Activated CD4-positive, CD25-positive, alpha-beta regulatory T cell treated with anti-CD3 and anti-CD28 coated beads, Interleukin-2, amount 50 U/mL, for 72 hours (primary cell): ENCODE measurements around the gene ZNF236.

Experiments
- DNase-seq: peaks from one replicate; pipeline ENCODE4 v3.0.0; 2021

ZNF236 gene

DNA sequence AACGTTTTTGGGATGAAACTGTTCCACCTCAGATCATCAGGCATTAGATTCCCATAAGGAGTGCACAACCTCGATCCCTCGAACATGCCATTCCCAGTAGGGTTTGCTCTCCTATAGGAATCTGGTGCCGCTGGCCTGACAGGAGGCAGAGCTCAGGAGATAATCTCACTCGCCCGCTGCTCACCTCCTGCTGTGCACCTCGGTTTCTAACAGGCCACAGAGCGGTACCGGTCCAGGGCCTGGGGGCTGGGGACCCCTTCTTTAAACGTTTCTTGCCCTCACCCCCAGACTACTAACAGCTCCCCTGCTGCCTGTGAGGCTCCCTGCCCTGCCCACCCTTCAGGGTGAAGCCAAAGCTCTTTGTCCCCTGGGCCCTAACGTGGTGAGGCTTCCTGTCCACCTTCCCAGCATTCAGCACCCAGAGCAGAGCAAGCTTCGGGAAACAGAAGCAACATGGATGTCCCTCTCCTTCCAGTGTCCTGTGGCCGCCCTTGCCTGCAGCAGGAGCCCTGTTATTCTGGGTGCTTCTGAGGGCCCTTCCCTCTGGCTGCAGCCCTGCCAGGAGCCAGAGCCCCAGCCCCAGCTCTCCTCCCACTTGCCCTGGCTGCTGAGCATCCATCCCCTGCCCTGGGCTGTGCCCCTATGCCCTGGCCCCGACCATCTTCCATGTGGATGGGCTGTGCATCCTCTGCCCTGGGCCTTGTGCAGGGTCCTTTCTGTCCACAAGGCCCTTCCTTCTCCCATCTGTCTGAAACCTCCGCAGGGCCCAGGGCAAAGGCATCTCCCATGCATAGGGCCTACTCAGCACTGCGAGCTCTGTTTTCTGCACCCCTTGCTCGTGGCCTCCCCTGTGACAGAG lies 170.1 kb downstream of the ZNF236 start:
- no peak for DNase-seq

DNA sequence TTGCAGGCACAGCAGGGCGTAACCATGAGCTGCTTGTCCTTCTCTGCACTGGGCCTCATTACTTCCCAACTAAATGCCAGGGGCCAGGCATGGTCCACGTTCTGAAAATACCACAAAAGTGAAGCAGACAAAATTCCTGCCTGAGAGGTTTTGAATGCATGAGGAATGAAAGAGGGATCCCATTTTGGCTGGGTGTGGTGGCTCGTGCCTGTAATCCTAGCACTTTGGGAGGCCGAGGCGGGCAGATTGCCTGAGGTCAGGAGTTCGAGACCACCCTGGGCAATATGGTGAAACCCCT lies 170.7 kb downstream of the ZNF236 start:
- no peak for DNase-seq

DNA sequence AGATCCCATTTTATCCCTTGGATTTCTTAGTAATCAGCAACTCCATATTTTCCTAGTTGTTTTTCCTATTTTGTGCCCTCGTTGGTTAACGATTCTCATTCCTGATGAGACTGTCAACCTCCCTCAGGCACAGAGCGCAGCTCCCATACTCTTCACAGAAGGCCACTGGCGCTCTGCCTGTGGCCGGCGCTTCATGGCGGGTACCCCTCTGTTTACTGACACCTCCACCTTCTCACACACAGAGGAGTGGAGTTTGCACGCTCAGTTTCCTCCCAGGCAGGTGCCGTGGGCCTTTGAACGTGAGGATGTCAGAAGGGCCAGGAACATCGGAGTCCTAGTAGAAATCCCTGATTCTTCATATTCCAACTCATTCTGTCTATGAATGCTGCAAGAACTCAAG lies 171.2 kb downstream of the ZNF236 start:
- no peak for DNase-seq

DNA sequence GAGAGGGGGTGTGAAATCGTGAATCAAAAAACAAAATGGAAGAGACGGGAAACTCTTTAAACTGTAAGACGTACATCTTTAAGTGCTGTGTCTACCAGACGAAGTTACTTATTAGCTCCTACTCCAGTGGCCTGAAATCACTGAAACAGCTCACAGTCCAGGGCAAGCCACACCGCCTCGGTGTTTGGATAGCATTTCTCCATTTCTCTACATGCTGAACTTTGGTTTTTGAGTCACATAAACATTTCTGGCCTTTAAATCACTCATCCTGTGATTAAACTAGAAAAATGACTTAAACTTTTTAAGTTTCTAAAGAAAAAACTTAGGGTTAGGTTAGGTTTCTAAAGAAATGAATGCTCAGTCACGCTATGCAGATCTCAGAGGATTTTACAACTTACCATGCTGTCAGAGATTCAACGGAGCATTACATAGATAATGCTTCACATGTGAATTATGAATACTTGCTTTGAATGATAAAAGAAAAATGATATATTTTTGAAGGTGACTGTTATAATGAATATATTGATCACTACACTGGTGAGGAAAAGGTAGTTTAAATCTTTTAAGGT lies 171.8 kb downstream of the ZNF236 start:
- DNase-seq = no peak

DNA sequence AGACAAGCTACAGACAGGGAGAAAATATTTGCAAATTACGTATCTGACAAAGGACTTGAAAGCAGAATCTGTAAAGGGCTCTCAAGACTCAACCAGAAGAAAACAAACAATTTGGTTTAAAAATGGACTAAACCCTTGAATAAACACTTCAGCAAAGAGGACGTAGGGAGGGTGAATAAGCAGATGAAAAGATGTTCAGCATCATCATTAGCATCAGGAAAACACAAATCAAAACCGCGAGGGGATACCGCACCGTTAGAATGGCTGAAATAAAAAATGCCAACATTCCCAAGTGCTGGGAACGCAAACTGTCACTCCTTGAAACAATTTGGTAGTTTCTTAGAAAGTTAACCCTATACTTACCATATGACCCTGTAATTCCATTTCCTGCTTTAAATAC lies 173.5 kb downstream of the ZNF236 start:
- no peak for DNase-seq

DNA sequence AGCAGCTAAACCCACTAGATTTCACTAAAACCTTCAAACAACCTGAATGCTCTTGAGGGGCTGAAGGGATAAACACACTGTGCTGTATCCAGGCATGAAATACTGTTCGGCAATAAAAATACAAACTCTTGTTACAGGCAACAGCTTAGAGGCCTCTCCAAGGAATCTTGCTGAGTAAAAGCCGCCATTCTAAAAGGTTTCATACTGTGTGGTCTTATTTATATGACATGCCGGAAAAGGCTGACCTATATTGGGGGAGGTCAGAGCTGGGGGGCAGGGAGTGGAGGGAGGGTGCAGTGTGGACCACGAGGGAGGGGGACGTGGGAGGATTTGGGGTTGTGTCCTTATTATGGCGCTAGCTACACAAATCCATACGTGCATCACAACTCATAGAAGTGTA lies 174.1 kb downstream of the ZNF236 start:
- DNase-seq = no peak

DNA sequence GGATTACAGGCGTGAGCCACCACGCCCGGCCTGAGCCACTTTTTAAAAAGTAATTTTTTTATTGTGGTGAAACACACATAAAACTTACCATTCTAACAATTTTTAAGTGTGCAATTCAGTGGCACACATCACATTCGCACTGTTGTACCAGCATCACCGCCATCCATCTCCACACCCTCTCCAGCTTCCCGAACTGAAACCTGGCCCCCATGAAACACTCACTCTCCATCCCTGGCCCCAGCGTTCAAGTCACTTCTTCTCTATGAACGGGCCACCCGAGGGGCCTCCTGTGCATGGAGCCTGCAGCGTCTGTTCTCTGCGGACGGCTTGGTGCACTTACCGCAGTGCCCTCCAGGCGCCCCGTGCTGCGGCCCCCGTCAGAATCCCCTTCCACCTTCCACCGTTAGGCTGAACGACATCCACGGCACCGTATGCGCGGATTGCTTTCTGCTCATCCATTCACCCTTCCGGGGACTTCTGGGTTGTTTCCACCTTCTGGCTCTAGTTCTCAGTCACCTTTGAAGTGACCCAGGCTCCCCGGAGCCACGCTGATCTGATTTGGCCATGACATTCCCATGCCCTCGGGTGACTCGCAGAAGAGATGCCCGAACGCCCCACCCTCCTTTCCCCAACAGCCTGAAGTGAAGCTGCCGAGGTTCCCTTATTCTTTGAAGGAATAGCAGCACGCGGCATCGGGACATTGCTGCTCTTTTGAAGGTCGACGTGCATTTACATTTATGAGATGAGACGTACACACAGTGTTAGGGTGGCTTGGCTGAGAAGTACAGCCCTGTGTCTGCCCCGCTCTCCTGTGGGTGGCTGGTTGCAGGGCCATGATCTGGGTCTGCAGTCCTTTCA lies 175.8 kb downstream of the ZNF236 start:
- DNase-seq = no peak

DNA sequence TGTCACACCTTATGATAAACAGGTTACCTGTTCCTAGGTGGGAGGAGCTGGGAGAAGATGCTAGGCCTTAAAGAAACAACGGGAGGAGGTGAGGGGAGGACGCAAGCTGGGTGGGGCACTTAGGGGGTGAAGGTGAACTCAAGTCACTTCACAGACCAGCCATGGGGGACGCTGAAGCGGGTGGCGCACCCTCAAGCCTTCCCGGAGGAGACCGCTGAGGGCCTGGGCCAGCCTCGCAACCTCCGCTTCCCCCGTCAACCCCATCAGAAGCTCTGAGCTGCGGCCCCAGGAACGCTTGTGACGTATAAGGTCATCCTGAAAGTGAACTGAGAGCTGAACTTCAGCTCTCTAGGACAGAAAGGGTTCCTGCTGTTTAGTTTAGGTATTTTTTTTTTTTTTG lies 176.7 kb downstream of the ZNF236 start:
- DNase-seq = no peak

DNA sequence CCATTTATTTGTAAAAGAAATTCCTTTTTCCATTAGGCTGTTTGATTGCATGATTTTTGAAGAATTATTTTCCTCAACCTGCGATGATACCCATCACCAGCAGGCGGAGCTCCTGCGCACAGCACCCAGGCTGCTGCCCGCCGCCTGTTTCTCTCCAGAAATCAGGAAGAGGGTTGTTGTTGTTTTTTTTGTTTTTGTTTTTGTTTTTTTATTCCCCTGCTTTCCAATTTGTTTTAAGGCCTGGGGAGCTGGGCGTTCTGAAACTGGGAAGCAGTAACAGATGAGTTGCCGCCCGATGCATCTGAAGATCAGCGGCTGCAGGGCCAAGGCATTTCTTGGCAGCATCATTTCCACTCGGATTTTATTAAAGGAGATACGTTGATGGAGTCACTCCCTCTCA lies 178.2 kb downstream of the ZNF236 start:
- peak; percentile 46 for DNase-seq

DNA sequence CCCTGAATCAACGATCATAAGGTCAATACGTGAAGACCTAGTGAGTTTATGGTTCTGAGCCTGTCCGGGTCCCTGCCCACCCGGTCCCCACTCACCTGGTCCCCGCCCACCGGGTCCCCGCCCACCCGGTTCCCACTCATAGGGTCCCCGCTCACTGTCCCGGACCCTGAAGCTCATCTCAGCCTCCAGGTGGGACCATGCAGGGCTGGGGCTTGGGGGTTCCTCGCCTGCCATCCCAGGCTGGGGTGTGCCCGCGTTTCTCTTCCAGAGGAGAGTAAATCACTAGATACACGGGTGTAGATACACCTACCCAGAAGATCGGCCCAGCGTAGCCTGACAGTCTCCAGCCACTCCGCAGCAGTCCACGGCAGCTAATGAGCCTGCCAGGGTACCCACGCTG lies 178.7 kb downstream of the ZNF236 start:
- no peak for DNase-seq

DNA sequence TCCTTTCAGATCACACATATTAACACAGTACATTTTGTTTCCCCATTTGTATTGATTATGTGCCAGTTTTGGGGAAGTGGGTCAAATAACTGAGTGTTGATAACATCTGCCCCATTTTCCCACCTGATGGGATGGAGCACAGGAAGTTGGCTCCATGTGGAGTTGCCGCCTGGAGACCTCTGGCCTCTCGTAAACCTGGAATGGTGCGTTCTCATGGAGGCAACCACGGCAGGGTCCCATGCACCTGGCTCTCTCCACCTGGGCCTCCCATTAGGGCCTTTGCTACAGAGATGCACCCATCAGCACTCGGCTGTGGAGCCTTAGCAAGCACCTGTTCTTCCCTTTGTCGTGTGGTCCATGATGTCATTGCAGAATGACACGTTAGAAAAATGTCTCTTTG lies 179.6 kb downstream of the ZNF236 start:
- DNase-seq = no peak

DNA sequence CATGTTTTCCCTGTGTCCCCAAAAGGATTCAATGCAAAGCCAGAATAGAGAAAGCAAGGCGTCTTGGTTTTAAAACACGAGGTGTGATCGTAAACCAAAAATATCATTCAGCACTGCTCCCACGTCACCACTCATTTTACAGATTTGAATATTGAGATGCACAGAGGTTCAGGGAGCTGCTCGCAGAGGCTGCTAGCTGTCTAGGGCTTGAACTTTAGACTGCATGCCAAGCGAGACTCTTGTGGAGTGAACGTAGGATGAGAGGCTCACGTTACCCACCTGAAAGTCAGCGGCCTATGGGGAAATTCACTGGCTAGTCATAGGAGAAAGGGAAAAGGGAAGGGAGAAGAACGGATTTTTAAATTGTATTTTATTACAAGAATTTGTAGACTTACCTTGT lies 180.1 kb downstream of the ZNF236 start:
- no peak for DNase-seq

DNA sequence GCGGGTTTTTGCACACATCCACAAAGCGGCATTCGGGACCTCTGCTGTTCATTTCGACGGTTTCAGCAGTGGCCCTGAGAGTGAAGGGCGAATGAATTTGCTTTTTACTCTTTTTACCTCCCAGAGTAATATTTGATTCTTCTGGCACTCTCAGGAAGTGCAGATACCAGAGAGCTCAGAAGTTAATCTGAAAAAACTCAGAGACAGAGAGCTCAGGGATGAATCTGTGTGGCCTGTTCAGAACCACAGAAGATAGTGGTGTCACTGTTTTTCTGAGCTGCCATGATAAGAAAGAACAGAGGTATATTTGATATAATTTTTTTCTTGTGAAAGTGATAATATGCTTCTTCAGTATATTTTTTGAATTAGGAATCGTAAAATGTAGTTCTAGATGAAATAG lies 181.0 kb downstream of the ZNF236 start:
- no peak for DNase-seq

DNA sequence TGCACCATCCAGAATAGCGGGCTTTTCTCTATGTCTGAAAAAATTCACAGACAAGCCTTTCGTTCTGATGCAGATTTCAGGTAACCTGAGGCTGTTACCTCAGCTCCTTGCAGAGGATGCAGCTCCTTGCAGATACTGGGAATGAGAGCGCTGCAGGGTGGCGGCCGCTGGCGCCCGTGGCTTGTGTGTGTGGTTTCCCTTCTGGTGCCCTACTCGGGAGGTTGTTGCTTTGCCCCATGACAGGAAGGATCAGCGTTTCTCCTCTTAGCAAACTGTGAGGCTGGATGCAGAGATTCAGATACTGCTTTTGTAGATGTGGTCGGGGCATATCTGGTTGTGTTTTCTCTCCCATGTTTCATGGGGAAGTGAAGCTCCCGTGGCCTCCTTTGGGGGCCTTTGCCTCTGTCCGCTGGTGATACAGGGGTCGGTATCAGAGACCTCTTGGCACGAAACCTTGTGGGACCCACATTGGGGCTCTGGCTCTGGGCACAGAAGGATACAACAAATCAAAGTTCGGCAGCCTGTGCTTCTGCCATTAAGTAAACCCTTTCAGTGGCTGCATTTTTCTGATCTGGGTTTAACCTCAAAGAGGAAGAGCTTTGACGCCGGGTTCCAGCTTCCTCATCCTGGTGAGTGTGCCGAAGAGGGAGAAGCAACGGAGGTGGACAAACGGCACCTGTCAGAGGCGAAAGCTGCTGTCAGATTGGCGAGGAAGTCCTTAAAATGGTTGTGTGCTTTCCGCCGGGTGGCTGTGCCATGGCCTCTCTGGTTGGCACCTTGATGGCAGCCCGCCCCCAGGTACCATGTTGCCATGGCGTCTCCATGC lies 182.4 kb downstream of the ZNF236 start:
- DNase-seq = no peak

DNA sequence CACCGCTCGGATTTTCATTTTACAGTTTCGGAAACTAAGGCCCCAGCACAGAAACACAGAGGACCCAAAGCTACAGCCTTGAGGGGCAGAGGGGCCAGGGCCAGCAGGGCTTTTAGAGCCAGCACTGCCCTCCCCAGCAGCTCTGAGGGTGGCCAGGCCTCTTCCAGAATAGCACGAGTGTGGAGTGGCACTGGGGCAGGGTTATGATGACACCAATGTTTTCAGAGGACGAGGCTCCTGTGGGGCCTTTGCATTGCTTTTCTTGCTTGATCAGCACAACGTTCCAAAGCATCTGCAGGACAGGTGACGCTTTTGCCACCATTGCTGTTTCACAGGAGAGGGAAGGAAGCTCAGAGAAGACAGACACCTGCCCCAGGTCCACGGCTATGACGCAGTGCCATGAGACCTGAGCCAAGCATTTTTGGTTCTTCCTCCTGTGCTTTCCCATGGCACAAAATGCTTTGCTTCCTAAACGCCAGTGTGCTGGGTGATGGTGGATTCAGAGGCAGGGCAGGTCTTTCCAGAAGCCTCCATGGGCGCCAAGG lies 183.4 kb downstream of the ZNF236 start:
- no peak for DNase-seq

DNA sequence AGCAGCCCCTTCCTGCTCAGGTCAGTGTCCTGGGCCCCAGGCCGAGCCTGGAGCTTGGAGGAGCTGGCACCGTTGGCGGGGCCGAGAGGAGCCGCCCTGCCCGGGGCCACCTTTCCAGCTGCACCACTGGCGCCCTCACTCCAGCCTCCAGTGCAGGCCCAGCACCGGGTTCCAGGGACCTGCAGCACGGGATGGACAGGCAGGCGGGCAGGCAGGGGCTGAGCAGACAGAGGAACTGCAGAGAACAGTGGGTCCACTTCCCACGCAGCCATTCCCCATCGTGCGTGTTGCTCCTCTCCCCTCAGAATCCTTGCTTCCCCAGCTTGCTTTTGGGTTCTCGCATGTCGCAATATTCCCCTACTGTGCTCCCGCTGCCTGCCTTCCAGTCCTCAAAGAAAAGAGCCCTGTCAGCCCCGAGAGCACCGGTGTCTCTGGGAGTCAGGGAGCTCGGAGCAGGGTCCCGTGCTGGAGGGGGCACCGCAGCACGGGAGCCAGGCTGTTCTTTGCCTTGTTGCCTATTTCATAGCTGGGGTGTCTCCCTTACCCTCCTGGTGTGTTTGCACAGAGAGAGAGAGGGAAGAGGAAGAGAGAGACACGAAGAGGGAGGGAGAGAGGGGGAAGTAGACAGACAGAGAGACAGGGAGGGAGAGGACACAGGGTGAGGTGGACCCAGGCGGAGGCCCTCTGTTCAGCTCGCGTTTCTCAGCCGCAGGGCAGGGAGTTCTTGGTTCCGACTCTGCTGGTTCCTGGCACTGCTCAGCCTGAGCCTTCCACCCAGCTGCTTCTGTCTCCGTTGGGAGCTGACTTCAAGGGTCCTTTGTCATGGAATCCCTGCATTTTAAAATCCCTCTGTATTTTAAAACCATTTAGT lies 184.2 kb downstream of the ZNF236 start:
- no peak for DNase-seq

DNA sequence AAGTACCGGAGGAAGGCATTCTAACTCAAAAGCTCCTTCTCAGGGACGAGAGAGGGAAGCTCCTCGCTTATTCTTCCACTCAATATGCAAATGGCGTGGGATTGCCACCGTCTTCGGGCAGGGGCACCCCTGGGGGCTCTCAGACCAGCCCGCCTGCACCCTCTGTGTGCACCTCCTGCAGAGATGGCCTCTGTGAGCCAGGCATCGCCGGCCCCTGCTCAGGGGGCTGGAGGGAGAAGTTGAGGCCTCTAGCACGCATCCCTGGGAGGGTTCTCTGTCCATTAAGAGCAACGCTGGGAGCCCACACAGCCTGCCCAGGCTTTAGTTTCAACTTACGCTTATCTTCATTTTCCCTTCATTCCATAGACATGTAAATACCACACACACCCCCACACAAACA lies 184.9 kb downstream of the ZNF236 start:
- DNase-seq = no peak

DNA sequence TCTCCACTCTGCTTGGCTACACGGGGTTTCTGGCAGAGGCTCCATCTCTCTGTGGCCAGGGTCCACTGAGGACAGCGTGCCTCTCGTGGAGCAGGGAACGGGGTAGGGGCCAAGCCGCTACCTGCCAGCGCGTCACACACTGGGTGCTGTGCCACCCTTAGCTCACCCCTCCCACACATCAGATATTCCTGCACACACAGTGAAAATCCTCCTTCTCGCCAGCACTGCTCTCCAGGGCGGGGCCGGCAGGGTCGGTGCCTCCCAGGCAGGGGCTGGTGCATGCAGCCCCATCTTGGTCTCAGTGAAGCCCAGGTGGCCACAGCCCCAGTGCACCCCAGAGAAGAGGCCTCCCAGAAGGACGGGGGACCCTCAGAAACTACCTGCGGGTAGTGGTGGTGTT lies 185.6 kb downstream of the ZNF236 start:
- DNase-seq = no peak

DNA sequence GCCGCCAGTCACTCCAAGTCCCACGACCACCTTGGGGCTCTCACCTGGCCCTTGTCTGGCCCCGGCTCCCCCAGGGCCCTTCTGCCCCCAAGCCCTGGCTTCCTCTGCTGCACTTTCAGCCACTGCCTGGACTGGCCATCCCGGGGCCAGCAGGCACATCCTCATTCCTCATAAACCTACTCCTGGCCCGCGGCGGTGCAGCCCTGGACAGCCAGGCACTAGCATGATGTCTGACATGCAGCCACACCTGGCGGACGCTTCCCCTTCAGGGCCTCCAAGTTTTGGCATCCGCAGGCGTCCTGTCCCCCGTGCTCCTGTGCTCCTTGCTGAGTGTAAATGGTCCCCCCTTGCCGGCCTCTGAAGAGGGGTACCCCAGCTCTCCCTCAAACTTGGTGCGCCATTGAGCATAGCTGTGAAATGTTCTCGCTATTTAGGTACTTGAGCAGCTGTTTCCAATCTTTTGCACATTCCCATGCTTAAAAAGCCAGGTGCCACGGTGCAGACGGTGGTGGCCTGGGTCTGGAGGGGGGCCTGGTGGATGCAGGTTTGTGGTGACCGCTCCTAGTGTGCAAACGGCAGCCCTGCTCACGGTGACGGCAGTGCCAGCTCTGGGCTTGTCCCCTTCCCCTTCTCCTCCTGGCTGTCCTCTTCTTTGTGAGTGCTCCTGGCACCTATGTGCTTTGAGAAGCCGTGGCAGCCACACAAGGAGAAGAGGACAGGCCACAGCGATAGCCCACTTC lies 186.4 kb downstream of the ZNF236 start:
- no peak for DNase-seq

DNA sequence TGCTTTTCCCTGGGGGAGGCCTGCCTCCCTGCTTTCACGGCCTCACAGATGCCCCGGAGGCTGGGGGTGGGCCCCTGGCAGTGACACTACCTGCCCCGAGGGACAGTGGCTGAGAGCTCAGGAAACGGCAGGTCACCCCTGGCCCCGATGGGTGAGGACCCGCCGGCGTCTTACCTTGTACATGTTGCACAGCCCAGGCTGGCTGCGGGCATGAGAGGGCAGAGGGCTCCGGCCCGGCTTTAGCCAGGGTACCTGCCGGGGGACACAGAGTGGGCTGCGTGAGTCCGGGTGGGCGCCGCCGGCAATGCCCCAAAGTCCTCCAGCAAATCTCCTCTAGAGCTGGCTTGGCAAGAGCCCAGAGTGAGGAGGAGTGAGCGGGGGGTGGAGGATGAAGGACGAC lies 187.3 kb downstream of the ZNF236 start:
- DNase-seq = no peak

DNA sequence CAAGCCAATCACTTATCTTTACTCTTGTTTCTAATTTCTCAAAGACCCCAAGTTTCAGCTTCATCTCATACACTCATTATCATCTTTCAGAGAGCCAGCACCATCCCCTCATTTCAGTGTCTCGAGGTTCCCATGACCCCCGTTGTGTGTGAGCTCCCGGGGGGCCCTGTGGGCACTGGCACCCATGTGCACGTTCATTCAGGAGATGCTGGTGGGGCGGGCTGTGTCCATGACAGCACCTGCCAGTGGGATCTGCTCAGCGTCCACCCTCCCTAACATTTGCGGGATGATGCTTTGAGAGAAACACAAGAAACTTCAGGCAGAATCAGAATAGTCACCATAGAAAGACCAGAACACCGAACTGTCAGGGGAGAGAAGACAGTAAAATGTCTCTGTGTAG lies 189.8 kb downstream of the ZNF236 start:
- no peak for DNase-seq
